ENCODE measurements around the gene LETM1. TPM values are rescaled to one million over a fixed set of nuclear protein-coding genes. Genes with fewer than 3 reads are reported as not detected.
A peak's percentile ranks its signal among the peaks of the same experiment; 100 is the strongest.
"Not testable (repeated sequence)": the region's sequence is repeated elsewhere in the genome, so short reads cannot be mapped to it uniquely, and the experiment has no call there.

The LETM1 gene
- total RNA-seq, 2 donors from 2014 or later: 45.7 to 52.4 TPM

DNA sequence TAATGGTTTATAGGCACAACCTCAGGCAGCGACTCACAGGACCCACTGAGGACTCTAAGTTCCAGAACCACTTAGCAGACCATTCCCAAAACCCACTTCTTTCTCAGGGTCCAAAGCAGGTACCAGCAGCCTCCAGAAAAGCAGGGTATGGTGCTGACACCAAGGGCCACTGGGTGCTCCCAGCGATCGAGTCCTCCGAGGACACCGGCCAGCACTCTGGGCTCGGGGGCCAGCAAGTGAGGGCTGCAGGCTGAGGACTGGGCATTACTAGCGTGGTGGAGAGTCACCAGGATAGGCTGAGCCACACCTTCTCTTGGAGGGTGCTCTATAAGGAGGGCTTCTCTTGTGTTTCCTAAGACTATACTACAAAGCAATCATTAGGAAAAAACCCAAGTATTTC lies 19.3 kb downstream of the LETM1 start:
- Mint-ChIP-seq H3K27me3 (ENCODE audit: insufficient read depth) (no peaks in the 10 kb centered on the region), H3K9me3 (no peaks in the 10 kb centered on the region), H3K4me1 (no peaks in the 10 kb centered on the region), H3K36me3 (ENCODE audit: low read depth) (peaks cover 68% of the 10 kb centered on the region), H3K27ac (no peak overlapping the region), H3K4me3 (no peak overlapping the region)
- no peaks in the 10 kb centered on the region for H3K4me1 ChIP-seq (ENCODE audit: control insufficient read depth, insufficient read depth, low read length)
- H3K9ac ChIP-seq (ENCODE audit: extremely low read depth, low read length, poor library complexity, severe bottlenecking): no peak overlapping the region
- no peak overlapping the region for H3K27ac ChIP-seq (ENCODE audit: low read depth, low read length)
- no peak overlapping the region for H3K4me3 ChIP-seq (ENCODE audit: low read length)
- no peak for DNase-seq
- peaks cover 66% of the 10 kb centered on the region for H3K36me3 ChIP-seq (ENCODE audit: control insufficient read depth, insufficient read depth, low read length)
- H3K27me3 ChIP-seq (ENCODE audit: control insufficient read depth, insufficient read depth, low read length, poor library complexity, severe bottlenecking): no peaks in the 10 kb centered on the region
- TF ChIP-seq, protein P1, sequence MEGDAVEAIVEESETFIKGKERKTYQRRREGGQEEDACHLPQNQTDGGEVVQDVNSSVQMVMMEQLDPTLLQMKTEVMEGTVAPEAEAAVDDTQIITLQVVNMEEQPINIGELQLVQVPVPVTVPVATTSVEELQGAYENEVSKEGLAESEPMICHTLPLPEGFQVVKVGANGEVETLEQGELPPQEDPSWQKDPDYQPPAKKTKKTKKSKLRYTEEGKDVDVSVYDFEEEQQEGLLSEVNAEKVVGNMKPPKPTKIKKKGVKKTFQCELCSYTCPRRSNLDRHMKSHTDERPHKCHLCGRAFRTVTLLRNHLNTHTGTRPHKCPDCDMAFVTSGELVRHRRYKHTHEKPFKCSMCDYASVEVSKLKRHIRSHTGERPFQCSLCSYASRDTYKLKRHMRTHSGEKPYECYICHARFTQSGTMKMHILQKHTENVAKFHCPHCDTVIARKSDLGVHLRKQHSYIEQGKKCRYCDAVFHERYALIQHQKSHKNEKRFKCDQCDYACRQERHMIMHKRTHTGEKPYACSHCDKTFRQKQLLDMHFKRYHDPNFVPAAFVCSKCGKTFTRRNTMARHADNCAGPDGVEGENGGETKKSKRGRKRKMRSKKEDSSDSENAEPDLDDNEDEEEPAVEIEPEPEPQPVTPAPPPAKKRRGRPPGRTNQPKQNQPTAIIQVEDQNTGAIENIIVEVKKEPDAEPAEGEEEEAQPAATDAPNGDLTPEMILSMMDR (conservative IDR thresholded peaks at IDR 0.05): no peak
- H3K9me3 ChIP-seq (ENCODE audit: control insufficient read depth, low read length): no peaks in the 10 kb centered on the region
- WGBS, 2 experiments (ENCODE audit: insufficient coverage in 1 of 2, insufficient read length in 1 of 2): 91 to 100% methylated on average over 4 to 7 of the region's 7 CpGs

DNA sequence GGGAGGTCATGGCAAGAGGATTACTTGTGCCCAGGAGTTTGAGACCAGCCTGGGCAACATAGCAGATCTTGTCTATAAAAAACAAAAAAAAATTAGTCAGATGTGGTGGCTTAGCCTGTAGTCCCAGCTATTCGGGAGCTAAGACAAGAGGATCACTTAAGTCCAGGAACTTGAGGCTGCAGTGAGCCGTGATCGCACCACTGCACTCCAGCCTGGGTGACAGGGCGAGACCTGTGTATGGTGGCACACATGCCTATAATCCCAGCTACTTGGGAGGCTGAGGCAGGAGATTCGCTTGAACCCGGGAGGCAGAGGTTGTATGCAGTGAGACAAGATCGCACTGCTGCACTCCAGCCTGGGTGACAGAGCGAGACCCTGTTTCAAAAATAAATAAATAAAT lies 20.1 kb downstream of the LETM1 start:
- H3K4me3 ChIP-seq (ENCODE audit: low read length); H3K27me3 ChIP-seq (ENCODE audit: control insufficient read depth, insufficient read depth, low read length, poor library complexity, severe bottlenecking); DNase-seq; H3K27ac ChIP-seq (ENCODE audit: low read depth, low read length); H3K4me1 ChIP-seq (ENCODE audit: control insufficient read depth, insufficient read depth, low read length); H3K27ac Mint-ChIP-seq; H3K9me3 Mint-ChIP-seq; H3K27me3 Mint-ChIP-seq (ENCODE audit: insufficient read depth); H3K4me1 Mint-ChIP-seq; H3K9me3 ChIP-seq (ENCODE audit: control insufficient read depth, low read length); H3K9ac ChIP-seq (ENCODE audit: extremely low read depth, low read length, poor library complexity, severe bottlenecking); H3K4me3 Mint-ChIP-seq: not testable (repeated sequence)
- WGBS, 2 experiments (ENCODE audit: insufficient coverage in 1 of 2, insufficient read length in 1 of 2): 97% methylated on average over 5 to 7 of the region's 8 CpGs
- H3K36me3 ChIP-seq (ENCODE audit: control insufficient read depth, insufficient read depth, low read length): peaks cover 64% of the 10 kb centered on the region
- H3K36me3 Mint-ChIP-seq (ENCODE audit: low read depth): peaks cover 68% of the 10 kb centered on the region

DNA sequence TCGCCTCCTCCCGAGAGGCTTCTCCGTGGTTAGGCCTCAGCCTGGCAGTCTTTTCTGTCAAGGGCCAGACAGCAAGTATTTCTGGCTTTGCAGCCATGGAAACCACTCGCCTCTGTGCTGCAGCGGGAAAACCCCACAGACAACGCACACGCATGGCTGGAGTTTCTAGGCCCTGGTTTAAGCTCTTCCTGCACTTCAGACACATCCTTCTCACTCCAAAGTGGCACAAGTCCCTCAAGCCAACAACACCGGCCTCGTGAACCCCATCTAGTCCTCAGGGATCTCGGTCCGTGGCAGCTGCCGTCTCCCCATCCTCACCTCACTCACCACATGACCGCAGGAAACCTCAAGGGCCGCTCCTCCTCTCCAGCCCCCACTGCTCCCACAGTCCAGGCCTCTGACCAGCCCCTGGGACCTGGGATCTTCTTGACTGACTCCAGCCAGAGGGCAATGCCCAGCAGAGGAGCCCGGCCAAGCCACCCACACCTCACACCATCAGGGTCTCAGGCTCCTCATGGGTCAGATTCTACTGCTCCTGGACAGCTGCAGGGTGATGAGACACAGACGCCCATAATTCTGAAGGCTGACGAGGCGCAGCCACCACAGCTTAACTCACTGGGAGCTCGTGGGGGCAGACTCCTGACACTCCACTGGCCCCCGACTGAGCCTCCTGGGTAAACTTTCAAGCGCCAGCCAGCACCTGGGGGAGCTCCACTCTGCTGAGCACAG lies 21.7 kb downstream of the LETM1 start:
- H3K4me3 Mint-ChIP-seq: no peak overlapping the region
- Histone ChIP-seq H3K4me1 (ENCODE audit: control insufficient read depth, insufficient read depth, low read length) (no peaks in the 10 kb centered on the region), H3K9me3 (ENCODE audit: control insufficient read depth, low read length) (peaks cover 7% of the 10 kb centered on the region), H3K36me3 (ENCODE audit: control insufficient read depth, insufficient read depth, low read length) (peaks cover 64% of the 10 kb centered on the region), H3K4me3 (ENCODE audit: low read length) (no peak overlapping the region), H3K27ac (ENCODE audit: low read depth, low read length) (no peak overlapping the region), H3K27me3 (ENCODE audit: control insufficient read depth, insufficient read depth, low read length, poor library complexity, severe bottlenecking) (no peaks in the 10 kb centered on the region), H3K9ac (ENCODE audit: extremely low read depth, low read length, poor library complexity, severe bottlenecking) (no peak overlapping the region)
- DNase-seq: no peak
- H3K36me3 Mint-ChIP-seq (ENCODE audit: low read depth): peaks cover 69% of the 10 kb centered on the region
- TF ChIP-seq, protein P1 (conservative IDR thresholded peaks at IDR 0.05): no peak
- H3K27ac Mint-ChIP-seq: peak overlapping the region; percentile 16
- 93 to 95% methylated on average over 13 to 21 of the region's 21 CpGs for WGBS, 2 experiments (ENCODE audit: insufficient coverage in 1 of 2, insufficient read length in 1 of 2)
- H3K27me3 Mint-ChIP-seq (ENCODE audit: insufficient read depth): no peaks in the 10 kb centered on the region
- peaks cover 10% of the 10 kb centered on the region for H3K9me3 Mint-ChIP-seq
- H3K4me1 Mint-ChIP-seq: peaks cover 1% of the 10 kb centered on the region
